ENCODE data around the gene HIGD1B.
"Not testable (repeated sequence)": the region's sequence is repeated elsewhere in the genome, so short reads cannot be mapped to it uniquely, and the experiment has no call there.

Gene HIGD1B

GRCh38 chr17:44847586-44847985, at the start of gene HIGD1B:
HIGD1B (plus strand) TSS chr17:44847883; CDS start chr17:44848153, 270 bp downstream.
- DNase-seq (ENCODE audit: insufficient read length, low spot score) (no peak), FAIRE-seq (no peak)

- no peak for FAIRE-seq
- DNase-seq (ENCODE audit: insufficient read length, low spot score), result no peak
These were observed 49.3 kb upstream of the HIGD1B start for GRCh38 chr17:44798356-44798755.

GRCh38 chr17:44801880-44802279, 45.8 kb upstream of the HIGD1B start:
- FAIRE-seq (no peak), DNase-seq (ENCODE audit: insufficient read length, low spot score) (no peak)

GRCh38 chr17:44804302-44805089, 43.2 kb upstream of the HIGD1B start:
- no peak for DNase-seq (ENCODE audit: insufficient read length, low spot score)
- FAIRE-seq, result no peak

GRCh38 chr17:44807093-44807816, 40.4 kb upstream of the HIGD1B start:
- DNase-seq (ENCODE audit: insufficient read length, low spot score) (no peak), FAIRE-seq (no peak)

GRCh38 chr17:44807817-44808155, 39.9 kb upstream of the HIGD1B start:
- FAIRE-seq (no peak), DNase-seq (ENCODE audit: insufficient read length, low spot score) (no peak)

GRCh38 chr17:44808156-44808555, 39.5 kb upstream of the HIGD1B start:
- FAIRE-seq (no peak), DNase-seq (ENCODE audit: insufficient read length, low spot score) (no peak)

GRCh38 chr17:44808656-44809388, 38.9 kb upstream of the HIGD1B start:
- not testable (repeated sequence) for DNase-seq (ENCODE audit: insufficient read length, low spot score); FAIRE-seq

- FAIRE-seq (no peak), DNase-seq (ENCODE audit: insufficient read length, low spot score) (no peak)
These were observed 35.4 kb upstream of the HIGD1B start for GRCh38 chr17:44812263-44812662.

- not testable (repeated sequence) for FAIRE-seq; DNase-seq (ENCODE audit: insufficient read length, low spot score)
These were observed 29.2 kb upstream of the HIGD1B start for GRCh38 chr17:44818508-44818907.

- FAIRE-seq, result no peak
- no peak for DNase-seq (ENCODE audit: insufficient read length, low spot score)
These were observed 27.0 kb upstream of the HIGD1B start for GRCh38 chr17:44820631-44821212.

GRCh38 chr17:44825236-44825635, 22.4 kb upstream of the HIGD1B start:
- not testable (repeated sequence) for FAIRE-seq; DNase-seq (ENCODE audit: insufficient read length, low spot score)

GRCh38 chr17:44826123-44826790, 21.4 kb upstream of the HIGD1B start:
- no peak for FAIRE-seq
- no peak for DNase-seq (ENCODE audit: insufficient read length, low spot score)

GRCh38 chr17:44827863-44828262, 19.8 kb upstream of the HIGD1B start:
- no peak for FAIRE-seq

GRCh38 chr17:44828919-44829522, 18.7 kb upstream of the HIGD1B start:
- FAIRE-seq (peak; percentile 82), DNase-seq (ENCODE audit: insufficient read length, low spot score) (no peak)

More at GRCh38 chr17:44827863-44828262, 19.8 kb upstream of the HIGD1B start:
- DNase-seq (ENCODE audit: insufficient read length, low spot score), result no peak

GRCh38 chr17:44829523-44830358, 17.9 kb upstream of the HIGD1B start, which contains the start of gene GJC1:
GJC1 (minus strand) TSS chr17:44830287; CDS start chr17:44805817, 24,470 bp downstream.
- FAIRE-seq (no peak), DNase-seq (ENCODE audit: insufficient read length, low spot score) (peak; percentile 34)

- FAIRE-seq, result no peak
- no peak for DNase-seq (ENCODE audit: insufficient read length, low spot score)
These were observed 17.1 kb upstream of the HIGD1B start for GRCh38 chr17:44830359-44831288.

- no peak for DNase-seq (ENCODE audit: insufficient read length, low spot score)
- FAIRE-seq, result no peak
These were observed 16.3 kb upstream of the HIGD1B start for GRCh38 chr17:44831371-44831770.
